Upper lobe of left lung (tissue), 4 donors: ENCODE results near the gene B3GNT2.

Source experiments
- CTCF ChIP-seq, 6 experiments: fragments of 450-650 bp in 4 of 6; fragments of 200-600 bp in 2 of 6; sonication (generic) in 2 of 6; IDR thresholded peaks; one replicate each; pipeline ENCODE4 v1.5.1; 2016 to 2019; ENCODE audit warnings: antibody characterized with exemption in 6 of 6
- EP300 ChIP-seq, 4 donors: sonication (generic); formaldehyde crosslinking; IDR thresholded peaks; one replicate each; pipeline ENCODE4 v1.5.1; 2017; ENCODE audit warnings: antibody characterized with exemption in 4 of 4, control low read depth in 2 of 4
- POLR2A ChIP-seq, 4 donors: fragments of 450-650 bp; IDR thresholded peaks; one replicate each; pipeline ENCODE4 v1.5.1; 2016 to 2017; ENCODE audit warnings: antibody characterized with exemption in 4 of 4, mild to moderate bottlenecking in 2 of 4
- POLR2AphosphoS5 ChIP-seq, 2 donors: sonication (generic); formaldehyde crosslinking; IDR thresholded peaks; one replicate each; pipeline ENCODE4 v1.5.1; 2017; ENCODE audit warnings: antibody characterized with exemption in 2 of 2

- TF ChIP-seq POLR2A (IDR thresholded peaks at IDR 0.05): no peak
- TF ChIP-seq CTCF (IDR thresholded peaks at IDR 0.05): no peak
- no peak for TF ChIP-seq POLR2AphosphoS5 (IDR thresholded peaks at IDR 0.05)
- no peak for TF ChIP-seq EP300 (IDR thresholded peaks at IDR 0.05)
Observed at GRCh38 chr2:62192811-62193210, 3.1 kb upstream of the B3GNT2 start.
